ENCODE data around the gene SPTLC3. TPM values are rescaled to one million over a fixed set of nuclear protein-coding genes. Genes with fewer than 3 reads are reported as not detected.

Gene SPTLC3
- total and polyA plus RNA-seq, 2 experiments from 2014 or later = 0.52 to 0.66 TPM

DNA sequence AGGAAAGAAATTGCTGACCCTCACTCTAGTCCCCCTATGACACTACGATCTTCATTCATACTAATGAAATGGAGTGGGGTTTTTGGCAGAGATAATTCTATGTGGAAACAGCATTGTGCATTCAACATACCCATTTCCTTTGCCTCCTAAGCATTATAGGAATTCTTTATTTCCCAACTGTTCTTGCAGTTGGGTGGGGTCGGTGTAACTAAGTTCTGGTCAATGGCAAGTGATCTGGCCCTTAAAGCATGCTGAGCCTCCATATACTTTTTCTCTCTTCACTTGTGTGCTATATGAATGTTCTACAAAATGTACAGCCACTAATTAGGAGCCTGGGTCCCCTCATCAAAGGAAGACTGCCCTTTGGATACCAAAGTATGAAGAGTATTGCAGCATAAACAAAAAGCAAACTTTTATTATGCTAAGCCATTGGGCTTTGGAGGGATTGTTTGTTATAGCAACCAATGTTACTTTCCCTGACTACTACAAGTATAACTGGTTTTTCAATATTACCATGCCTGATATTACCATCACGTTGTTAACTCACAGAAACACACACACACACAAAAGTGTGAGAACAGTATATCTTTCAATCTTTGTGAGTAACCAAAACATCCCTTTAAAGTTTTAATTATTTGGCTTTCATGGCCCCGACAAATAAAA, 203.3 kb downstream of the SPTLC3 start (continued):
- TF ChIP-seq EZH2phosphoT487 (IDR thresholded peaks at IDR 0.05; ENCODE audit: unreplicated experiment) (no peak), ZNF114 (CRISPR knock-in tag; IDR thresholded peaks at IDR 0.05) (no peak), ZNF331 (CRISPR knock-in tag; IDR thresholded peaks at IDR 0.05; ENCODE audit: low read depth) (no peak), CREB1 (CRISPR knock-in tag; IDR thresholded peaks at IDR 0.05; ENCODE audit: low read depth) (no peak), JUNB (IDR thresholded peaks at IDR 0.05; ENCODE audit: unreplicated experiment) (no peak)
- TF ChIP-seq, protein P1, sequence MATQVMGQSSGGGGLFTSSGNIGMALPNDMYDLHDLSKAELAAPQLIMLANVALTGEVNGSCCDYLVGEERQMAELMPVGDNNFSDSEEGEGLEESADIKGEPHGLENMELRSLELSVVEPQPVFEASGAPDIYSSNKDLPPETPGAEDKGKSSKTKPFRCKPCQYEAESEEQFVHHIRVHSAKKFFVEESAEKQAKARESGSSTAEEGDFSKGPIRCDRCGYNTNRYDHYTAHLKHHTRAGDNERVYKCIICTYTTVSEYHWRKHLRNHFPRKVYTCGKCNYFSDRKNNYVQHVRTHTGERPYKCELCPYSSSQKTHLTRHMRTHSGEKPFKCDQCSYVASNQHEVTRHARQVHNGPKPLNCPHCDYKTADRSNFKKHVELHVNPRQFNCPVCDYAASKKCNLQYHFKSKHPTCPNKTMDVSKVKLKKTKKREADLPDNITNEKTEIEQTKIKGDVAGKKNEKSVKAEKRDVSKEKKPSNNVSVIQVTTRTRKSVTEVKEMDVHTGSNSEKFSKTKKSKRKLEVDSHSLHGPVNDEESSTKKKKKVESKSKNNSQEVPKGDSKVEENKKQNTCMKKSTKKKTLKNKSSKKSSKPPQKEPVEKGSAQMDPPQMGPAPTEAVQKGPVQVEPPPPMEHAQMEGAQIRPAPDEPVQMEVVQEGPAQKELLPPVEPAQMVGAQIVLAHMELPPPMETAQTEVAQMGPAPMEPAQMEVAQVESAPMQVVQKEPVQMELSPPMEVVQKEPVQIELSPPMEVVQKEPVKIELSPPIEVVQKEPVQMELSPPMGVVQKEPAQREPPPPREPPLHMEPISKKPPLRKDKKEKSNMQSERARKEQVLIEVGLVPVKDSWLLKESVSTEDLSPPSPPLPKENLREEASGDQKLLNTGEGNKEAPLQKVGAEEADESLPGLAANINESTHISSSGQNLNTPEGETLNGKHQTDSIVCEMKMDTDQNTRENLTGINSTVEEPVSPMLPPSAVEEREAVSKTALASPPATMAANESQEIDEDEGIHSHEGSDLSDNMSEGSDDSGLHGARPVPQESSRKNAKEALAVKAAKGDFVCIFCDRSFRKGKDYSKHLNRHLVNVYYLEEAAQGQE (IDR thresholded peaks at IDR 0.05; ENCODE audit: unreplicated experiment) = no peak

DNA sequence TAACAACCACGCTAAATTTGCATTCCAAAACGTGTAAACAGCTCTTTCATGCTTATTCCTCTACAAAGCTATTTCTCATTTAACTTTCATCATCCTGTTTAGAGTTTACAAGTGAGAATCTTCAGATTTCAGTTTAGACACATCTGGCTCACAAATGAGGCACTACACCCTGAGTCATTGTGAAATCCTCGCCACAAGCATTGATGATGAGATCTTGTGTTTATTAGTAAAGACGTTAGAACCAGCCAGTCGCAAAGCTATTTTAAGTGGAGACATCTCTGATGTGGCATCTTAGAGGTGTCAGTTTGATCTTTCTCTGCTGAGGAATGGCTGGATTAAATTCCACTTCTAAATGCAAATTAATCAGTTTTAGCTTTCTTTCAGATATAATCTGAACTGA, 204.0 kb downstream of the SPTLC3 start:
- Mint-ChIP-seq H3K9me3 (no peaks in the 10 kb centered on the region), H3K36me3 (ENCODE audit: low read depth) (no peaks in the 10 kb centered on the region), H3K4me3 (no peak overlapping the region), H3K27ac (no peak overlapping the region), H3K27me3 (ENCODE audit: insufficient read depth, low read depth, poor library complexity) (peaks cover 5% of the 10 kb centered on the region), H3K4me1 (peaks cover 2% of the 10 kb centered on the region; the same call in 1 of the 3 replicates)
- H2AFZ ChIP-seq = no peak overlapping the region
- DNase-seq (ENCODE audit: low spot score) (no peak), ATAC-seq (no peak)
- no peaks in the 10 kb centered on the region for H3K79me2 ChIP-seq (replicated peaks; ENCODE audit: insufficient read depth)
- no peak overlapping the region for H3K4me3 ChIP-seq
- no peaks in the 10 kb centered on the region for H3F3A ChIP-seq (replicated peaks; ENCODE audit: low read depth)
- no peak overlapping the region for H3K4me2 ChIP-seq
- no peaks in the 10 kb centered on the region for H4K20me1 ChIP-seq (replicated peaks; ENCODE audit: insufficient read depth)
- H3K27me3 ChIP-seq (ENCODE audit: insufficient read depth) = peaks cover 19% of the 10 kb centered on the region
- TF ChIP-seq JUNB (IDR thresholded peaks at IDR 0.05; ENCODE audit: unreplicated experiment) (no peak), NANOG (IDR thresholded peaks at IDR 0.05; ENCODE audit: borderline replicate concordance) (no peak), CREB1 (CRISPR knock-in tag; IDR thresholded peaks at IDR 0.05; ENCODE audit: low read depth) (no peak), POLR2AphosphoS5 (IDR thresholded peaks at IDR 0.05; ENCODE audit: low read depth) (no peak), ZNF114 (CRISPR knock-in tag; IDR thresholded peaks at IDR 0.05) (no peak)
- TF ChIP-seq, protein P2, sequence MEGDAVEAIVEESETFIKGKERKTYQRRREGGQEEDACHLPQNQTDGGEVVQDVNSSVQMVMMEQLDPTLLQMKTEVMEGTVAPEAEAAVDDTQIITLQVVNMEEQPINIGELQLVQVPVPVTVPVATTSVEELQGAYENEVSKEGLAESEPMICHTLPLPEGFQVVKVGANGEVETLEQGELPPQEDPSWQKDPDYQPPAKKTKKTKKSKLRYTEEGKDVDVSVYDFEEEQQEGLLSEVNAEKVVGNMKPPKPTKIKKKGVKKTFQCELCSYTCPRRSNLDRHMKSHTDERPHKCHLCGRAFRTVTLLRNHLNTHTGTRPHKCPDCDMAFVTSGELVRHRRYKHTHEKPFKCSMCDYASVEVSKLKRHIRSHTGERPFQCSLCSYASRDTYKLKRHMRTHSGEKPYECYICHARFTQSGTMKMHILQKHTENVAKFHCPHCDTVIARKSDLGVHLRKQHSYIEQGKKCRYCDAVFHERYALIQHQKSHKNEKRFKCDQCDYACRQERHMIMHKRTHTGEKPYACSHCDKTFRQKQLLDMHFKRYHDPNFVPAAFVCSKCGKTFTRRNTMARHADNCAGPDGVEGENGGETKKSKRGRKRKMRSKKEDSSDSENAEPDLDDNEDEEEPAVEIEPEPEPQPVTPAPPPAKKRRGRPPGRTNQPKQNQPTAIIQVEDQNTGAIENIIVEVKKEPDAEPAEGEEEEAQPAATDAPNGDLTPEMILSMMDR (conservative IDR thresholded peaks at IDR 0.05; ENCODE audit: low read depth in 2 of 2) = no peak
- TF ChIP-seq, protein P3, sequence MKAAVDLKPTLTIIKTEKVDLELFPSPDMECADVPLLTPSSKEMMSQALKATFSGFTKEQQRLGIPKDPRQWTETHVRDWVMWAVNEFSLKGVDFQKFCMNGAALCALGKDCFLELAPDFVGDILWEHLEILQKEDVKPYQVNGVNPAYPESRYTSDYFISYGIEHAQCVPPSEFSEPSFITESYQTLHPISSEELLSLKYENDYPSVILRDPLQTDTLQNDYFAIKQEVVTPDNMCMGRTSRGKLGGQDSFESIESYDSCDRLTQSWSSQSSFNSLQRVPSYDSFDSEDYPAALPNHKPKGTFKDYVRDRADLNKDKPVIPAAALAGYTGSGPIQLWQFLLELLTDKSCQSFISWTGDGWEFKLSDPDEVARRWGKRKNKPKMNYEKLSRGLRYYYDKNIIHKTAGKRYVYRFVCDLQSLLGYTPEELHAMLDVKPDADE (IDR thresholded peaks at IDR 0.05) = no peak
- TF ChIP-seq, protein P4, sequence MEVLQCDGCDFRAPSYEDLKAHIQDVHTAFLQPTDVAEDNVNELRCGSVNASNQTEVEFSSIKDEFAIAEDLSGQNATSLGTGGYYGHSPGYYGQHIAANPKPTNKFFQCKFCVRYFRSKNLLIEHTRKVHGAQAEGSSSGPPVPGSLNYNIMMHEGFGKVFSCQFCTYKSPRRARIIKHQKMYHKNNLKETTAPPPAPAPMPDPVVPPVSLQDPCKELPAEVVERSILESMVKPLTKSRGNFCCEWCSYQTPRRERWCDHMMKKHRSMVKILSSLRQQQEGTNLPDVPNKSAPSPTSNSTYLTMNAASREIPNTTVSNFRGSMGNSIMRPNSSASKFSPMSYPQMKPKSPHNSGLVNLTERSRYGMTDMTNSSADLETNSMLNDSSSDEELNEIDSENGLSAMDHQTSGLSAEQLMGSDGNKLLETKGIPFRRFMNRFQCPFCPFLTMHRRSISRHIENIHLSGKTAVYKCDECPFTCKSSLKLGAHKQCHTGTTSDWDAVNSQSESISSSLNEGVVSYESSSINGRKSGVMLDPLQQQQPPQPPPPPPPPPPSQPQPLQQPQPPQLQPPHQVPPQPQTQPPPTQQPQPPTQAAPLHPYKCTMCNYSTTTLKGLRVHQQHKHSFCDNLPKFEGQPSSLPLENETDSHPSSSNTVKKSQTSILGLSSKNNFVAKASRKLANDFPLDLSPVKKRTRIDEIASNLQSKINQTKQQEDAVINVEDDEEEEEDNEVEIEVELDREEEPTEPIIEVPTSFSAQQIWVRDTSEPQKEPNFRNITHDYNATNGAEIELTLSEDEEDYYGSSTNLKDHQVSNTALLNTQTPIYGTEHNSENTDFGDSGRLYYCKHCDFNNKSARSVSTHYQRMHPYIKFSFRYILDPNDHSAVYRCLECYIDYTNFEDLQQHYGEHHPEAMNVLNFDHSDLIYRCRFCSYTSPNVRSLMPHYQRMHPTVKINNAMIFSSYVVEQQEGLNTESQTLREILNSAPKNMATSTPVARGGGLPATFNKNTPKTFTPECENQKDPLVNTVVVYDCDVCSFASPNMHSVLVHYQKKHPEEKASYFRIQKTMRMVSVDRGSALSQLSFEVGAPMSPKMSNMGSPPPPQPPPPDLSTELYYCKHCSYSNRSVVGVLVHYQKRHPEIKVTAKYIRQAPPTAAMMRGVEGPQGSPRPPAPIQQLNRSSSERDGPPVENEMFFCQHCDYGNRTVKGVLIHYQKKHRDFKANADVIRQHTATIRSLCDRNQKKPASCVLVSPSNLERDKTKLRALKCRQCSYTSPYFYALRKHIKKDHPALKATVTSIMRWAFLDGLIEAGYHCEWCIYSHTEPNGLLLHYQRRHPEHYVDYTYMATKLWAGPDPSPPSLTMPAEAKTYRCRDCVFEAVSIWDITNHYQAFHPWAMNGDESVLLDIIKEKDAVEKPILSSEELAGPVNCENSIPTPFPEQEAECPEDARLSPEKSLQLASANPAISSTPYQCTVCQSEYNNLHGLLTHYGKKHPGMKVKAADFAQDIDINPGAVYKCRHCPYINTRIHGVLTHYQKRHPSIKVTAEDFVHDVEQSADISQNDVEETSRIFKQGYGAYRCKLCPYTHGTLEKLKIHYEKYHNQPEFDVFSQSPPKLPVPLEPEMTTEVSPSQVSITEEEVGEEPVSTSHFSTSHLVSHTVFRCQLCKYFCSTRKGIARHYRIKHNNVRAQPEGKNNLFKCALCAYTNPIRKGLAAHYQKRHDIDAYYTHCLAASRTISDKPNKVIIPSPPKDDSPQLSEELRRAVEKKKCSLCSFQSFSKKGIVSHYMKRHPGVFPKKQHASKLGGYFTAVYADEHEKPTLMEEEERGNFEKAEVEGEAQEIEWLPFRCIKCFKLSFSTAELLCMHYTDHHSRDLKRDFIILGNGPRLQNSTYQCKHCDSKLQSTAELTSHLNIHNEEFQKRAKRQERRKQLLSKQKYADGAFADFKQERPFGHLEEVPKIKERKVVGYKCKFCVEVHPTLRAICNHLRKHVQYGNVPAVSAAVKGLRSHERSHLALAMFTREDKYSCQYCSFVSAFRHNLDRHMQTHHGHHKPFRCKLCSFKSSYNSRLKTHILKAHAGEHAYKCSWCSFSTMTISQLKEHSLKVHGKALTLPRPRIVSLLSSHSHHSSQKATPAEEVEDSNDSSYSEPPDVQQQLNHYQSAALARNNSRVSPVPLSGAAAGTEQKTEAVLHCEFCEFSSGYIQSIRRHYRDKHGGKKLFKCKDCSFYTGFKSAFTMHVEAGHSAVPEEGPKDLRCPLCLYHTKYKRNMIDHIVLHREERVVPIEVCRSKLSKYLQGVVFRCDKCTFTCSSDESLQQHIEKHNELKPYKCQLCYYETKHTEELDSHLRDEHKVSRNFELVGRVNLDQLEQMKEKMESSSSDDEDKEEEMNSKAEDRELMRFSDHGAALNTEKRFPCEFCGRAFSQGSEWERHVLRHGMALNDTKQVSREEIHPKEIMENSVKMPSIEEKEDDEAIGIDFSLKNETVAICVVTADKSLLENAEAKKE (CRISPR knock-in tag; IDR thresholded peaks at IDR 0.05) = no peak
- H3K36me3 ChIP-seq (ENCODE audit: insufficient read depth) = no peaks in the 10 kb centered on the region
- H3K9me2 ChIP-seq (ENCODE audit: insufficient read depth) = no peaks in the 10 kb centered on the region
- H3K27ac ChIP-seq (ENCODE audit: low read depth) = no peak overlapping the region
- H3K4me1 ChIP-seq (ENCODE audit: insufficient read depth) = no peaks in the 10 kb centered on the region
